Osteoblast (primary cell): Measurements from ENCODE around the gene SERGEF. TPM values are rescaled to one million over a fixed set of nuclear protein-coding genes. Genes with fewer than 3 reads are reported as not detected.

Experiments
- DNase-seq: peaks from one replicate; pipeline ENCODE4 v3.0.0; 2011; ENCODE audit warnings: low spot score, mixed read lengths; ENCODE audit not compliant: insufficient read length; ENCODE audit errors: missing footprints
- H2AFZ ChIP-seq: 2 replicates; pipeline ENCODE4 v1.6.0; 2011; ENCODE audit warnings: mild to moderate bottlenecking, low read length
- H3K27ac ChIP-seq: 2 replicates; pipeline ENCODE4 v1.5.1; 2011; ENCODE audit warnings: mild to moderate bottlenecking, low read depth, low read length, moderate library complexity
- H3K27me3 ChIP-seq: 2 replicates; pipeline ENCODE4 v1.6.0; 2012; ENCODE audit warnings: mild to moderate bottlenecking, control low read depth, inconsistent platforms, low read length, moderate library complexity; ENCODE audit not compliant: insufficient read depth
- H3K36me3 ChIP-seq: 2 replicates; pipeline ENCODE4 v1.5.1; 2011; ENCODE audit warnings: mild to moderate bottlenecking, low read length, control low read depth, moderate library complexity; ENCODE audit not compliant: insufficient read depth
- H3K4me1 ChIP-seq: 2 replicates; pipeline ENCODE4 v1.5.1; 2011; ENCODE audit warnings: mild to moderate bottlenecking, low read length, control low read depth, moderate library complexity; ENCODE audit not compliant: insufficient read depth
- H3K4me2 ChIP-seq: 2 replicates; pipeline ENCODE4 v1.6.0; 2011; ENCODE audit warnings: mild to moderate bottlenecking, low read length; ENCODE audit not compliant: insufficient read depth
- H3K4me3 ChIP-seq: fragments of 200-600 bp; sonication (generic); 3 replicates; pipeline ENCODE4 v1.5.1; 2012; ENCODE audit warnings: mild to moderate bottlenecking, low read length, inconsistent platforms; ENCODE audit not compliant: insufficient read depth
- H3K79me2 ChIP-seq: 2 replicates; pipeline ENCODE4 v1.6.0; 2012; ENCODE audit warnings: mild to moderate bottlenecking, low read length, control low read depth, inconsistent platforms; ENCODE audit not compliant: insufficient read depth
- H3K9me3 ChIP-seq: 2 replicates; pipeline ENCODE4 v1.5.1; 2011; ENCODE audit warnings: low read depth, low read length, control low read depth
- H4K20me1 ChIP-seq: 2 replicates; pipeline ENCODE4 v1.6.0; 2012; ENCODE audit warnings: mild to moderate bottlenecking, low read length, control low read depth; ENCODE audit not compliant: insufficient read depth
- CTCF ChIP-seq: IDR thresholded peaks from 2 replicates; pipeline ENCODE4 v1.5.1; 2011; ENCODE audit warnings: mild to moderate bottlenecking, low read depth, low read length, moderate library complexity; ENCODE audit errors: extremely low read depth
- total RNA-seq: library from RNA; depleted of rRNA; stranded (reverse); fragments of >200 nt; gene quantifications from 2 replicates; pipeline ENCODE4 v1.2.3, GENCODE V29; 2012

The SERGEF gene
- total RNA-seq, 1 donor = 29.7 TPM

GRCh38 chr11:17992916-17993315 is 19.9 kb downstream of the SERGEF start:
- Histone ChIP-seq H2AFZ (no peak overlapping the region), H3K9me3 (no peaks in the 10 kb centered on the region), H3K4me3 (no peak overlapping the region), H4K20me1 (no peaks in the 10 kb centered on the region), H3K27me3 (no peaks in the 10 kb centered on the region), H3K79me2 (no peaks in the 10 kb centered on the region), H3K4me2 (no peak overlapping the region), H3K36me3 (no peaks in the 10 kb centered on the region), H3K27ac (no peak overlapping the region), H3K4me1 (no peaks in the 10 kb centered on the region)
- TF ChIP-seq CTCF = no peak
- DNase-seq = no peak

GRCh38 chr11:17991783-17992433 is 20.9 kb downstream of the SERGEF start:
- Histone ChIP-seq H3K79me2 (no peaks in the 10 kb centered on the region), H3K36me3 (peaks cover 3% of the 10 kb centered on the region), H3K4me1 (no peaks in the 10 kb centered on the region), H3K4me2 (no peak overlapping the region), H3K27me3 (no peaks in the 10 kb centered on the region), H3K9me3 (no peaks in the 10 kb centered on the region), H3K27ac (no peak overlapping the region), H2AFZ (no peak overlapping the region), H3K4me3 (no peak overlapping the region), H4K20me1 (no peaks in the 10 kb centered on the region)
- DNase-seq = no peak
- peak; percentile 91 for TF ChIP-seq CTCF

GRCh38 chr11:17989306-17989705 is 23.5 kb downstream of the SERGEF start:
- no peaks in the 10 kb centered on the region for H3K27me3 ChIP-seq
- H3K4me2 ChIP-seq = no peak overlapping the region
- H3K36me3 ChIP-seq = peaks cover 3% of the 10 kb centered on the region
- H3K9me3 ChIP-seq = no peaks in the 10 kb centered on the region
- no peak overlapping the region for H3K4me3 ChIP-seq
- H2AFZ ChIP-seq = no peak overlapping the region
- no peaks in the 10 kb centered on the region for H3K79me2 ChIP-seq
- H3K27ac ChIP-seq = no peak overlapping the region
- H3K4me1 ChIP-seq = peaks cover 13% of the 10 kb centered on the region
- no peak for TF ChIP-seq CTCF
- H4K20me1 ChIP-seq = no peaks in the 10 kb centered on the region
- no peak for DNase-seq

- no peaks in the 10 kb centered on the region for H4K20me1 ChIP-seq
- no peak overlapping the region for H3K4me2 ChIP-seq
- no peak overlapping the region for H2AFZ ChIP-seq
- no peaks in the 10 kb centered on the region for H3K9me3 ChIP-seq
- H3K27ac ChIP-seq = no peak overlapping the region
- TF ChIP-seq CTCF = no peak
- no peaks in the 10 kb centered on the region for H3K79me2 ChIP-seq
- H3K27me3 ChIP-seq = no peaks in the 10 kb centered on the region
- DNase-seq = no peak
- peaks cover 3% of the 10 kb centered on the region for H3K36me3 ChIP-seq
- peaks cover 13% of the 10 kb centered on the region for H3K4me1 ChIP-seq
- no peak overlapping the region for H3K4me3 ChIP-seq
Observed at GRCh38 chr11:17988465-17988864, 24.4 kb downstream of the SERGEF start.
